Astrocyte (in vitro differentiated cells and primary cell): ENCODE data around the gene KCNMA1.

ENCODE experiments used
- CTCF ChIP-seq: IDR thresholded peaks from 2 replicates; pipeline ENCODE4 v1.5.1; 2011; ENCODE audit warnings: low read depth, mild to moderate bottlenecking, inconsistent platforms, low read length, moderate library complexity; ENCODE audit not compliant: insufficient read depth
- EZH2 ChIP-seq: IDR thresholded peaks from 2 replicates; pipeline ENCODE4 v1.6.1; 2012; ENCODE audit warnings: mild to moderate bottlenecking, low read length, inconsistent platforms; ENCODE audit not compliant: insufficient read depth

- TF ChIP-seq EZH2: no peak
- no peak for TF ChIP-seq CTCF
Observed at GRCh38 chr10:76945166-76945565, 692.4 kb downstream of the KCNMA1 start.
